GM21529 (cell line): ENCODE measurements around the gene RTEL1.
"Not testable (repeated sequence)": the region's sequence is repeated elsewhere in the genome, so short reads cannot be mapped to it uniquely, and the experiment has no call there.

Experiments
- ATAC-seq: cut with Tn5 transposase; IDR thresholded peaks from one replicate; pipeline ENCODE4 v1.9.1; 2021; ENCODE audit not compliant: unreplicated experiment

RTEL1 gene

DNA sequence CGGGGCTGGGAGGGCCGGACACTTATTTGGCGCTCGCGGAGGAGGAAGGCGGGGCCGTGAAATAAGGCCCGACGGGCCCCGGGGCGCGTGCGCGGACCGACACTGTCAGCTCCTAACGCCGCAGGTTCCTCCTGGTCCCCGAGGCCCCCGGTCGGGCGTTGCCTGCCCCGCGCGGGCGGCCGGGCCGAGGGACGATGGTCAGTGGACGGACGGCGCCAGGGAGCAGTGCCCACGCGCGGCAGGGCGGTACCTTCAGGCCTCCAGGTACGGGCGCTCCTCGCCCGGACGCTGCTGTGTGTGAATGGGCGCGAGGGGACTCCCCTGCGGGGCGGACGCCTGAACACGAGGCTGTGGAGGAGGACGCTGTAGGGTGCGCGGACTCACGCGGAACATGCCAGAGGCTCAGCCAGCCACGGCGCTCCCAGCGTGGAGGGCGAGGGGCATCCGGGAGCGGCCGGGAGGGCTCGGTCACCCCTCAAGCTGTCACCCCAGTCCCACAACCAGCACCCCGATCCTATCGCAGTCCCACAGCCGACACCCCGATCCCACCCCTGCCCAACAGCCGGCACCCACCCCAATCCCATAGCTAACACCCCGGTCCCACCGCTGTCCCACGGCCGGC, 30.9 kb upstream of the RTEL1 start:
- peak; percentile 75 for ATAC-seq

GRCh38 chr20:63627751-63628245, 30.3 kb upstream of the RTEL1 start:
- ATAC-seq: no peak

- no peak for ATAC-seq
Observed at GRCh38 chr20:63628246-63628975, 29.7 kb upstream of the RTEL1 start.

GRCh38 chr20:63630956-63631355, 27.2 kb upstream of the RTEL1 start:
- not testable (repeated sequence) for ATAC-seq

DNA sequence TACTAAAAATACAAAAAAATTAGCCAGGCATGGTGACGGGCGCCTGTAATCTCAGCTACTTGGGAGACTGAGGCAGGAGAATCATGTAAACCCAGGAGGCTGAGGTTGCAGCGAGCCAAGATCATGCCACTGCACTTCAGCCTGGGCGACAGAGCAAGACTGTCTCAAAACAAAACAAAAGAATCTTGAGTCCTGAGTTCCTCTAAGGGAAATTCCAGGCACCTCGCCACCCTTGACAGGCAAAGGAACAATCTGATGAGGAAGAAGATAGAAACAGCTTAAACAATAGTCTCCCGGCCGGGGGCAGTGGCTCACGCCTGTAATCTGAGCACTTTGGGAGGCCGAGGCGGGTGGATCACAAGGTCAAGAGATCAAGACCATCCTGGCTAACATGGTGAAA, 26.7 kb upstream of the RTEL1 start:
- not testable (repeated sequence) for ATAC-seq

GRCh38 chr20:63633732-63634131, 24.4 kb upstream of the RTEL1 start:
- no peak for ATAC-seq

DNA sequence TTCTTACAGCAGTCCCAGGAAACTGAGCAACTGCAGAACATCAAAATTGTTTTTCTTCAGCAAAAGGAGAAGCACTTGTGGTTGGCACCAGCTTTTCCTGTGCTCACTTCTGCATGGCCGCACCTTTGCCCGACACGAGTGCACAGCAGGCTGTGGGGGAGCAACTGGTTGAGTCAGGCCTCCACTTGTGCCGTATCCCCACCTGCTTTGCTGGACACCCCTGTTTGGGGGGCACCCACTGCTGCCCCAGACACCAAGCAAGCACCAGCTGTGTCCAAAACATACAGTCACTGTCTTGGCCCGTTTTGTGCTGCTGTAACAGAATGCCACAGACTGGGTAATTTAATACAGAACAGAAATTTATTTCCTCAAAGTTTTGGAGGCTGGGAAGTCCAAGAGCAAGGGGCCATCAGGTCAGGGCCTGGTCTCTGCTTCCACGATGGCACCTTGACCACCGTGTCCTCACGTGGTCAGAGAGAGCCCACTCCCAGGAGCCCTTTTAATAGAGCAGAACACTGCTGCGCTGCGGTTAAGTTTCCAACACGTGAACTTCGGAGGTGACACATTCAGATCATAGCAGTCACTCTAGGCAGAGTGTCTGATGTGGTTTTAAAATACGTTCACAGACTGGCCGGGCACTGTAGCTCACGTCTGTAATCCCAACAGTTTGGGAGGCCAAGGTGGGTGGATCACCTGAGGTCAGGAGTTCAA, 22.5 kb upstream of the RTEL1 start:
- no peak for ATAC-seq

DNA sequence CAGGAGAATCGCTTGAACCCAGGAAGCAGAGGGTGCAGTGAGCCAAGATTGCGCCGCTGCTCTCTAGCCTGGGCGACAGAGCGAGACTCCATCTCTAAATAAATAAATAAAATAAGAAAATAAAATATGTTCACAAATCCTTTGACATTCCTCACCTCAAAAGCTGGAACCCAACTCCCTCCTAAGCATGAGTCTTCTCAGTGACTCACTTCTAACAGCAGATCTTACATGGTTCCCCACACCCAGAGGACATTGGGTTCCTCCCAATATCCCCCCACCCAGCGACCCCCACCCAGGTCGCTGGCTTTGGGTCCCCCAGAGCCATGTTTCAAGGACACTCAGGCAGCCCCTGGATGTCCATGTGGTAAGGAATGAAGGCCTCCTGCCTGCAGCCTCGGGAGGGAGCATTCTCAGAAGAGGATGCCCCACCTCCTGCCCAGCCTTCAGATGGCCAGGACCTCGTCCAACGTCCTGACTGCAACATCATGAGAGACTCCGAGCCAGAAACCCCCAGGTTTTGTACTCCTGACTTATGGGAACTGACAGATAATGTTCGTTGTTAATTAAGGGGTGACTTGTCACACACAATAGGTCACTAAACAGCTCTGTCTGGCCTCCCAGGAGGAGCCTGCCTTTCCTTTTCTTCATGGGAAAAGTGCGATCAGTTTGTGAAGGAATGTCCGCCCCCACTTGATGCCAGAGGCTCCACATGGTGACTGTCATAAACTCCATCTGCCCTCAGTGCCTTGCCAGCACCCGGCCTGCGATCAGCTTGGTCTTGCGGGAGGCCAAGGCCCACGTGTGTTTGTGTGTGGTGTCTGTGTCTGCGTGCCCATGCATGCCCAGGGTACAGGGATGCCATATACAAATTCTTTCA, 21.1 kb upstream of the RTEL1 start:
- no peak for ATAC-seq

- ATAC-seq: no peak
Observed at GRCh38 chr20:63639093-63639975, 18.8 kb upstream of the RTEL1 start.

GRCh38 chr20:63640086-63640485, 18.0 kb upstream of the RTEL1 start:
- no peak for ATAC-seq

- ATAC-seq: not testable (repeated sequence)
Observed at GRCh38 chr20:63640686-63641085, 17.4 kb upstream of the RTEL1 start.

GRCh38 chr20:63641146-63641791, 16.8 kb upstream of the RTEL1 start:
- peak; percentile 19 for ATAC-seq

DNA sequence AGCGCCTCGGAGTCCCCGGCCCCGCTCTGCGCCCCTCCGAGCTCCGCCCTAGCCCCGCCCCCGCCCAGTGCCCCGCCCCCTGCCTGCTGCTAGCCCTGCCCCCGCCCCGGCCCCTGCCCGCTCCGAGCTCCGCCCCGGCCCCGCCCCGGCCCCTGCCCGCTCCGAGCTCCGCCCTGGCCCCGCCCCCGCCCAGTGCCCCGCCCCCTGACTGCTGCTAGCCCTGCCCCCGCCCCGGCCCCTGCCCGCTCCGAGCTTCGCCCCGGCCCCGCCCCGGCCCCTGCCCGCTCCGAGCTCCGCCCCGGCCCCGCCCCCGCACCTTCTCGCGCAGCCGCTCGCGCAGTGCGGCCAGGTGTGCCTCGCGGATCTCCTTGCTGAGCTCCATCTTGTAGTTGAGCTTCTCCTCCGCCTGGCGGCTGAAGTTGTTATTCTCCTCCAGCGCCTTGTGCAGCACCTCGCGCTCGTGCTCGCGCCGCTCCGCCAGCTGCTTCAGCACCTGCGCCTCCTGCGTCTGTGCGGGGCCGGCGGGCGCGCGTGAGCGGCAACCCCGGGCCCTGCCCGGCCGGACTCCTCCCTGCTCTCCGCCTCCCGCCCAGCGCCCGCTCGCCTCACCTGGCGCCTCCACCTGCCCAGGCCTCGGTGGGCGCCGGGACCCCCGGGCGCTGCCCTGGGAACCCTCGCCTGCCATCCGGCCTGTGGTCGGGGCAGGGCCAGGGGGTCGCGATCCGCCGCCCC, 16.2 kb upstream of the RTEL1 start:
- ATAC-seq: peak; percentile 74

DNA sequence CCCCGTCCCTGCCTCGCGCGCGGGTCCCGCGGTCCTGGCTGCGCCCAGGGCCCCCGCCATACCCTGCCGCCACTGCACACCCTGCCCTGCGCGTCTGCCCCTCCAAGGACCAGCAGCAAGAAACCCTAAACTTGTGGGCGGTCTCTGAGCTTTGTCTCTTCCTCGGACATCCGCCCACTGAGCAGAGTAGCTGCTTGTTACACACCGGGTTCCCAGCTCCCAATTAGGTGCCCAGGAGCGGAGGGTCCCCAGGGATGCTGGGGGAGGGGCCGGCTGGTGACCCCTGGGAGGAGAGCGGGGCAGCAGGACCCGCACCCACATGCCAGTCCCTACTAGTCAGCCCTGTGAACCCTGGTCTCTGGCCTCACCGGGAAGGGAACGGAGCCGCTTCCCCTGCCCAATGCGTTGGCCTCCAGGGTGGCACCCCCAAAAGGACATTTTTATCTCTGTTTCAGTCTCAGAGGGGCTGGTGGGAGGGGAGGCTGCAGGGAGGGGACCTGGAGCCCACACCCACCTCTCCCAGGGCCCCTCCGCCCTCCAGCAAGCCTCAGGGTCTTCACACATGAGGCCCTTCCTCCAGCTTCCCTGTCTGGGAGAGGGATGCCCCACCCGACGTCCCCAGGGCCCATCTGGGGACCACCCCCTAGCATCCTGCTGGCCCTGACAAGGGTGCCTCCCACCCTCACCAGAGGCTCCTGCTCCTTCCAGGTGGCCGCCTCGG, 15.4 kb upstream of the RTEL1 start:
- no peak for ATAC-seq

DNA sequence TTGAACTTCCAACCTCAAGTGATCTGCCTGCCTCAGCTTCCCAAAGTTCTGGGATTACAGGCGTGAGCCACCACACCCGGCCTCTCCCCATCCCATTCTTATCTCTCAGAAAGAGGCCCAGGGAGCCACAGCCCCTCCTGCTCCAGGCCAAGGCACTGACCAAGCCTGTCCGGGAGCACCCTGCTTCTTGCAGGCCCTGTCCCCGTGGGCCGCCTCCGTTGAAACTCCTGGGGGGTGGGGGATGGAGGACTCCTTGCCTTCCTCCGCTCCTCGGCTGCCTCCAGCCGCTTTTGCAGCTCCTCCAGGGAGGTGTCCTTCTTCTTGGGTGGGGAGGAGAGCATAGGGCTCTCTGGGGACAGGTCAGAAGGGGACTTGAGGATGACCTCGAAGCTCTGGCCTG, 14.6 kb upstream of the RTEL1 start:
- no peak for ATAC-seq

GRCh38 chr20:63643946-63644345, 14.2 kb upstream of the RTEL1 start:
- ATAC-seq: no peak

- no peak for ATAC-seq
Observed at GRCh38 chr20:63645218-63645617, 12.9 kb upstream of the RTEL1 start.

DNA sequence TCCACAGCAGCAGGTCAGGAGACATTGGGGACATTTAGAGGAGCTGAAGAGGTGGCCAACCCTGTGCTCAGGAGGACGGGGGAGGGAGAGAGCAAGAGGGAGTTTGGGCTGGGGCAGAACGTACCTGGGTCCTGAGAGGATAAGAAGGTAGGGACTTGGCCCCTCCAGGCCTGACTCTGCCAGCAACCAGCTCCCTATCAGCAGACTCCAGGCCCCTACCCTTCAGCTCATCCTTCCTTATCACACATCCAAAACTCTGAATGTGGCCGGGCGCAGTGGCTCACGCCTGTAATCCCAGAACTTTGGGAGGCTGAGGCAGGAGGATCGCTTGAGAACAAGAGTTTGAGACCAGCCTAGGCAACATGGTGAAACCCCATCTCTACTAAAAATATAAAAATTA, 9.9 kb upstream of the RTEL1 start:
- ATAC-seq: no peak
